Activated T-helper 1 cell treated with anti-CD3 and anti-CD28 coated beads, Interleukin-12 subunit alpha, Interleukin-12 subunit beta, Interleukin-2, Interleukin-4 antibody, amounts not matched to agents 30 ng/mL and 10 ng/mL and 1 ng/mL, durations not matched to agents 14 hours and 24 hours and 36 hours (primary cell): ENCODE measurements around the gene HUNK. TPM values are rescaled to one million over a fixed set of nuclear protein-coding genes. Genes with fewer than 3 reads are reported as not detected.
"Not testable (repeated sequence)": the region's sequence is repeated elsewhere in the genome, so short reads cannot be mapped to it uniquely, and the experiment has no call there.

ENCODE experiments used
- DNase-seq: peaks from one replicate; pipeline ENCODE4 v3.0.0; 2021; ENCODE audit warnings: low spot score
- H3K27ac Mint-ChIP-seq: one replicate; pipeline ENCODE4 v1.8.0; 2021; ENCODE audit warnings: mild to moderate bottlenecking, mixed read lengths
- H3K27me3 Mint-ChIP-seq: one replicate; pipeline ENCODE4 v1.8.0; 2022; ENCODE audit warnings: mild to moderate bottlenecking, moderate library complexity, mixed read lengths; ENCODE audit not compliant: insufficient read depth
- H3K36me3 Mint-ChIP-seq: one replicate; pipeline ENCODE4 v1.8.0; 2021; ENCODE audit warnings: low read depth, mixed read lengths
- H3K4me1 Mint-ChIP-seq: one replicate; pipeline ENCODE4 v1.8.0; 2021; ENCODE audit warnings: low read depth, mixed read lengths
- H3K4me3 Mint-ChIP-seq: one replicate; pipeline ENCODE4 v1.8.0; 2021; ENCODE audit warnings: mild to moderate bottlenecking, moderate library complexity, mixed read lengths
- H3K9me3 Mint-ChIP-seq: one replicate; pipeline ENCODE4 v1.8.0; 2021; ENCODE audit warnings: mixed read lengths
- intact Hi-C: fragments of 100-400 bp; cut with micrococcal nuclease; formaldehyde crosslinking; loops from one replicate; pipeline ENCODE4 v1.15.1; 2024
- total RNA-seq: library from RNA; stranded (reverse); gene quantifications from 2 replicates; pipeline ENCODE4 v1.2.3, GENCODE V29; 2022

HUNK gene
- total RNA-seq, 1 donor from 2014 or later: 0.29 TPM

DNA sequence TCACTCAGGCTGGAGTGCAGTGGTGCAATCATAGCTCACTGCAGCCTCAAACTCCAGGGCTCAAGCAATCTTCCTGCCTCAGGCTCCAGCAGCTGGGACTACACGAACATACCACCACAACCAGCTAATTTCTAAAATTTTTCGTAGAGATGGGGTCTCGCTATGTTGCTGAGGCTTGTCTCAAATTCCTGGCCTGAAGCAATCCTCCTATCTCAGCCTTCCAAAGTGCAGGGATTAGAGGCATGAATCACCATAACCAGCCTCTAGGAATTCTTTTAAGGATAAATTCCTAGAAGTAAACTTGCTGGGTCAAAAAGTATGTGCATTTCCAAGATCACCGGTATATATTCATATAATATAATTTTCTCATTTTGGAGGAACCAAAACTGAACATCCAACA is 17.6 kb upstream of the HUNK start:
- DNase-seq: no peak
- Mint-ChIP-seq H3K9me3 (no peaks in the 10 kb centered on the region), H3K4me1 (no peaks in the 10 kb centered on the region), H3K27ac (no peak overlapping the region), H3K36me3 (no peaks in the 10 kb centered on the region), H3K4me3 (no peak overlapping the region), H3K27me3 (peaks cover 6% of the 10 kb centered on the region)
- intact Hi-C loops: no loop called here

DNA sequence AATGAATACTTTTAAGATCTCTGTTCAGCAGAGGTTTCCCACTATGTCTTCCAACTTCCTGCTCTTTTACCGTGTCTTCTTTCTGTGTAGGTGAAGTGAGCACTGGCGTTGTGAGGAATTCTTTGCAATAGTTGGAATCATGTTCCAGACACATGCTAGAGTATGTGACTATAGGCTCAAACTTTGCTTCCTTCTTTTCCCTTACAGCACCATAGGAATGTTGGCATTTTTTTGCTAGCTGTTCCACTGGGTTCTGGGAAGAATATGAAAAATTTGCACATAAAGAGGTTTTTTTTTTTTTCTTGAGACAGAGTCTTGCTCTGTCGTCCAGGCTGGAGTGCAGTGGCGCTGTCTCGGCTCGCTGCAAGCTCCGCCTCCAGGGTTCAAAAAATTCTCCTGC is 15.7 kb upstream of the HUNK start:
- no peaks in the 10 kb centered on the region for H3K4me1 Mint-ChIP-seq
- H3K27me3 Mint-ChIP-seq: peaks cover 6% of the 10 kb centered on the region
- intact Hi-C loops: no loop called here

DNA sequence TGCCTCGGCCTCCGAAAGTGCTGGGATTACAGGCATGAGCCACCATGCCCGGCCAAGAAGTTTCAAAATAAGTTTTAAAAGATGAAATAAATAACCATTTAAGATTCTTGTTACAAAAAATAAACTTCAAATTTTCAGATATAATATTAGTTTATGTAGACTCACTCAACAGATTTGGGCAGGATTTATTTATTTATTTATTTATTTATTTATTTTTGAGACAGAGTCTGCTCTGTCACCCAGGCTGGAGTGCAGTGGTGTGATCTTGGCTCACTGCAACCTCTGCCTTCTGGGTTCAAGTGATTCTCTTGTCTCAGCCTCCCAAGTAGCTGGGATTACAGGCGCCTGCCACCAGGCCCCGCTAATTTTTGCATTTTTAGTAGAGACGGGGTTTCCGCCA is 15.2 kb upstream of the HUNK start:
- intact Hi-C loops, H3K4me3 Mint-ChIP-seq, H3K27me3 Mint-ChIP-seq, H3K4me1 Mint-ChIP-seq, H3K27ac Mint-ChIP-seq, DNase-seq, H3K36me3 Mint-ChIP-seq, H3K9me3 Mint-ChIP-seq: not testable (repeated sequence)

More for the DNA sequence above, 15.7 kb upstream of the HUNK start:
- H3K27ac Mint-ChIP-seq: no peak overlapping the region
- H3K9me3 Mint-ChIP-seq: no peaks in the 10 kb centered on the region
- no peak for DNase-seq
- H3K4me3 Mint-ChIP-seq: no peak overlapping the region
- H3K36me3 Mint-ChIP-seq: no peaks in the 10 kb centered on the region

DNA sequence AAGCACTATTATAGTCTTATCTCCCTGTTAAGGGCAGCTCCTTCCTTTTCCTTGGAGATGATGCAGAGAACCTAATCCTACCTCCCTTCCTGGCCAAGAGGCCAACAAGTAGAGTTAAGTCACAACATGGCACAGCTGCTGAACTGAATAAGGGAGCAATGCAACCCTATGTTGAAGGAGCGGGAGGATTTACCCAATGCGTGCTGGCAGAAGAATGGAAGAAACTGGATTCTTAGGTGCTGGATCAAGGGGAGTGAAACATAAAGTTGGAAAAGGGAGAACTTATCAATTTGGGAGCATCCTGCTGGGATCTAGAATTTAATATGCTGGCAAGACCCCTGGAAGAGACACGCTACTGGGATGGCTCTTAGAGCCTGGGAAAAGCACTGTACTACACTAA is 12.0 kb upstream of the HUNK start:
- no peak overlapping the region for H3K27ac Mint-ChIP-seq
- no peak for DNase-seq
- H3K9me3 Mint-ChIP-seq: no peaks in the 10 kb centered on the region
- H3K27me3 Mint-ChIP-seq: peaks cover 5% of the 10 kb centered on the region
- no peaks in the 10 kb centered on the region for H3K4me1 Mint-ChIP-seq
- intact Hi-C loops: no loop called here
- no peaks in the 10 kb centered on the region for H3K36me3 Mint-ChIP-seq
- H3K4me3 Mint-ChIP-seq: no peak overlapping the region

DNA sequence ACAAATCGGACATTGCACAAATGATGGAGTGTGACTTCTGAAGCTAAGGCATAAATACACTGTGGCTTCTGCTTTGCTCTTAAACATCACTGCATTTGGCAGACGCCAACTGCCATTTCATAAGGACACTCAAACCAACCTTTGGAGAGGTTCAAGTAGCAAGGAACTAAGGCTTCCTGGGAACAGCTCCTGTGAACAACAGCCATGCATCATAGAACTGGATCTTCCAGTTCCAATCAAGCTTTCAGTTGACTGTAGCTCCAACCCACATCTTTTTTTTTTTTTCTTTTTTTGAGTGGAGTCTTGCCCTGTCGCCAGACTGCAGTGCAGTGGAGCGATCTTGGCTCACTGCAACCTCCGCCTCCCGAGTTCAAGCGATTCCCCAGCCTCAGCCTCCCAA is 10.7 kb upstream of the HUNK start:
- no peak overlapping the region for H3K27ac Mint-ChIP-seq
- intact Hi-C loops: no loop called here
- H3K9me3 Mint-ChIP-seq: no peaks in the 10 kb centered on the region
- H3K4me3 Mint-ChIP-seq: no peak overlapping the region
- no peak for DNase-seq
- H3K36me3 Mint-ChIP-seq: no peaks in the 10 kb centered on the region
- no peaks in the 10 kb centered on the region for H3K4me1 Mint-ChIP-seq
- peaks cover 5% of the 10 kb centered on the region for H3K27me3 Mint-ChIP-seq

DNA sequence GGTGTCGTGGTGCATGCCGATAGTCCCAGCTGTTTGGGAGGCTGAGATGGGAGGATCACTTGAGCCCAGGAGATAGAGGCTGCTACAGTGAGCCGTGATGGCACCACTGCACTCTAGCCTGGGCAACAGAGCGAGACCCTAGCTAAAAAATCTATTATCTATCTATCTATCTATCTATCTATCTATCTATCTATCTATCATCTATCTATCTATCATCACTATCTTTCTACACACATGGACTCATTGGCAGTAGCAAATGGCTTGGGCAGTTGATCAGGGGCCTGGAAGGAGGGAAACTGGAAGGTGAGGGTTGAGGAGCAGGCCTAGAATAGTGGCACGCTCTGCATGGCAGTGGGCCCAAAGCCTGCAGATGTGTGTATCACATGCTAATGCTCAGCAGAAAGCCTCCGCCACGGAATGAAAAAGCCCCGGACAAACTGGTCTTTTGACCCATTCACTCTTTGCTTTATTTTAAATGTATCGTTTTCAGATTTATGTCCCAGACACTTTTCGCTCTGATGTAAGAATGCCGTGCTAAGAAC is 7.3 kb upstream of the HUNK start:
- peaks cover 13% of the 10 kb centered on the region for H3K27me3 Mint-ChIP-seq
- DNase-seq: no peak
- intact Hi-C loops: no loop called here
- H3K4me1 Mint-ChIP-seq: no peaks in the 10 kb centered on the region
- no peak overlapping the region for H3K4me3 Mint-ChIP-seq
- H3K9me3 Mint-ChIP-seq: no peaks in the 10 kb centered on the region
- no peak overlapping the region for H3K27ac Mint-ChIP-seq
- H3K36me3 Mint-ChIP-seq: no peaks in the 10 kb centered on the region

DNA sequence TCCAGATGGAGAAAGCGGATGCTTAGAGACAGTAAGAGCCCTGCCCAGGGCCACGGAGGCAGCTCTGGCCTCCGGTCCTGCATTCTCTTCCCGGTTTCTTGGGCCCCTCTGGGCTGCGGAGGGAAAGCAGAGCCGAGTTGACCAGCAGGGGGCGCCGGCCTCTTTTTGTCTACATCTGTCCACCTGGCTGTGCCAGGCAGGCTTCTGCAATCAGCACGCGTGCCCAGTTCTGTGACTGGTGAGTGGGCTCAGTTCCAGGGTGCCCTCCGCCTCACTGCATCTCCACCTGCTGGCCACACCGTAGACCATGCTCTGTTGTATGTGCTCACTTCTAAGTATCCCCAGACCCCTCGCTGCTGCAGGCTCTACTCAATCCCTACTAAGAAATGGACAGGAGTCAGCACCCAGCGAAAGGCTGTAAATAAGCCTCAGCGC is 6.7 kb upstream of the HUNK start:
- DNase-seq: peak; percentile 37
- no peak overlapping the region for H3K4me3 Mint-ChIP-seq
- no peaks in the 10 kb centered on the region for H3K36me3 Mint-ChIP-seq
- peaks cover 19% of the 10 kb centered on the region for H3K27me3 Mint-ChIP-seq
- H3K4me1 Mint-ChIP-seq: no peaks in the 10 kb centered on the region
- no peaks in the 10 kb centered on the region for H3K9me3 Mint-ChIP-seq
- intact Hi-C loops: loop anchor here (1.0 kb wide), 1 partner anchor 392 kb away; no protein-coding TSS in a partner anchor
- H3K27ac Mint-ChIP-seq: no peak overlapping the region

DNA sequence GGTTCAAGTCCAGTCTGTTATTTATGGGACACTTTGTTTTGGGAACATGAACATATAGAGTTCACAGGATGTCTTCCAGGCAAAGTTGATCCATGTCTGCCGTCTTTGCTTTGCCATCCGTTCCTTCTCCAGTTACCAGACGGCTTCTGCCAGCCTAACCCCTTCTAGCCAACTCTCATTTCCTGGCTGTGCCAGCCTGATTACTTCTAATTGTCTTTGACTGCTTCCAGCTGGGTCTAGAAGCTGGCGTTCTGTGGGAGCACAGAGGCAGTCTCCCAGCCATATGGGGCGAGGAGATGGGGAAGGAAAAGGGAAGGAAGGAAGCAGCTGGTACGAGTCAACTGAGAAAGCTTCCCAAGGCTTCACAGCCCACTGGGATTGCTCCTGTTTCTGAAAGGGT is 3.1 kb upstream of the HUNK start:
- H3K27me3 Mint-ChIP-seq: peaks cover 37% of the 10 kb centered on the region
- H3K4me1 Mint-ChIP-seq: peaks cover 6% of the 10 kb centered on the region
- peaks cover 2% of the 10 kb centered on the region for H3K36me3 Mint-ChIP-seq
- H3K27ac Mint-ChIP-seq: no peak overlapping the region
- H3K9me3 Mint-ChIP-seq: no peaks in the 10 kb centered on the region
- intact Hi-C loops: no loop called here
- DNase-seq: no peak
- H3K4me3 Mint-ChIP-seq: no peak overlapping the region

DNA sequence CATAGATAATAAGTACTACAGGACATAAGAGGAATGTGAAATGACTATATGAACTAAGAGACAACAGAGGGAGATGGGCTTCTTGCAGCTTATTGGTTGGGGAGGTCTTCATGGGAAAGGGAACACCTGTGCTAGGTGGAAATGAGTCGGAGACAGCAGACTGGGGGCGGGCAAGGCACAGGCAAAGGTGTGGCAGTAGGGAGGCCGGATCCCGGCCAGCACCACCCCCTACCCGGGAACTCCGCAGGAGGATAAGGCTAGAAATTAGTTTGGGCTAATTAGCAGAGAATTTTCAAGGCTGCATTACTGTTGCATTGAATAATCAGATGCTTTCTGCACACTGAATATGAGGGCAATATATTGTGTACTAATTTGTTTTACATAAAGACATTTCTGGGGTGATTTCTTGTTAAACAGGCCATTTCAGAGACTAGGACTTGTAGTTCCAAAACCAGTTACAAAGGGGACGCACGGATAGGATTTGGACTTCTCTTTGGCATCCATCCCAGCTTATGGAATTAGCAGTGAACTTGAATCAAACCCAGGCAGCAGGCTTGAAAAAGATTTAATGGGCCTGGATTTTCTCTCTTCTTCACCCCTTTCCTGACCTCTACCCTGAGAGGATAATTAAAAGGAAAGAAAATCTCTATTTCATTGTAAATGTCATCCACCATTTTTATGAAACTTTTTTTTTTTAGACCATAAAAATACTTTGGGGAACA is 2.2 kb upstream of the HUNK start:
- DNase-seq: no peak
- intact Hi-C loops: no loop called here
- Mint-ChIP-seq H3K27me3 (peaks cover 44% of the 10 kb centered on the region), H3K27ac (no peak overlapping the region), H3K36me3 (peaks cover 2% of the 10 kb centered on the region), H3K4me3 (no peak overlapping the region), H3K9me3 (no peaks in the 10 kb centered on the region), H3K4me1 (peaks cover 6% of the 10 kb centered on the region)

DNA sequence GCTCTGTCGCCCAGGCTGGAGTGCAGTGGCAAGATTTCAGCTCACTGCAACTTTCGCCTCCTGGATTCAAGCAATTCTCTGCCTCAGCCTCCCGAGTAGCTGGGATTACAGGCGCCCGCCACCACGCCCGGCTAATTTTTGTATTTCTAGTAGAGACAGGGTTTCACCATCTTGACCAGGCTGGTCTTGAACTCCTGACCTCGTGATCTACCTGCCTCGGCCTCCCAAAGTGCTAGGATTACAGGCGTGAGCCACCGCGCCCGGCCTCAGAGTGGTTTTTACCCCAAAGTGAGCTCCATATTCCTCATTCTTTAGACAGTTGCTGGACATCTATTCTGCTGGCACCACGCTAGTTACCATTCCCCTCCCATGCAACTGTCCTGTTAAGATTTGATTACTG is 1.4 kb upstream of the HUNK start:
- H3K4me3 Mint-ChIP-seq, H3K9me3 Mint-ChIP-seq, H3K36me3 Mint-ChIP-seq, H3K27ac Mint-ChIP-seq, intact Hi-C loops, DNase-seq, H3K4me1 Mint-ChIP-seq: not testable (repeated sequence)
- H3K27me3 Mint-ChIP-seq: peaks cover 45% of the 10 kb centered on the region

DNA sequence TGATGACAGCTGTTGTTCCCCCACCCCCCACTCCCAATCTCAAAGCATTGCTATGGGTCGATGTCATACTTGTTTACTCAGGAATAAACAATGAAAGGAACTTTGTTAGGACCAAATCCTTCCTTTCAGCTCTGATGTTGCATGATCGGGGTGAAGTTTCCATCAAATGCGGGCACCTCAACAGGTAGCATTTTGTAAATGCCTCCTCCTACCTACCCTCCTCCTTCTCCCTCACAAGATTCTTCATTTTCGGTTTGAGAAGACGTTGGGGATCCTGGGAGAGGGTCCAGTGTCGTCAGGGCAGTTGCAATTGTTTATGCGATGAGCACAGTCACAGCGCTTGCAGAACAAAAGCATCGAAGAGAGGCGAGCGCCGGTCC is 758 bp upstream of the HUNK start:
- intact Hi-C loops: no loop called here
- H3K4me1 Mint-ChIP-seq: peaks cover 6% of the 10 kb centered on the region
- H3K27ac Mint-ChIP-seq: no peak overlapping the region

DNA sequence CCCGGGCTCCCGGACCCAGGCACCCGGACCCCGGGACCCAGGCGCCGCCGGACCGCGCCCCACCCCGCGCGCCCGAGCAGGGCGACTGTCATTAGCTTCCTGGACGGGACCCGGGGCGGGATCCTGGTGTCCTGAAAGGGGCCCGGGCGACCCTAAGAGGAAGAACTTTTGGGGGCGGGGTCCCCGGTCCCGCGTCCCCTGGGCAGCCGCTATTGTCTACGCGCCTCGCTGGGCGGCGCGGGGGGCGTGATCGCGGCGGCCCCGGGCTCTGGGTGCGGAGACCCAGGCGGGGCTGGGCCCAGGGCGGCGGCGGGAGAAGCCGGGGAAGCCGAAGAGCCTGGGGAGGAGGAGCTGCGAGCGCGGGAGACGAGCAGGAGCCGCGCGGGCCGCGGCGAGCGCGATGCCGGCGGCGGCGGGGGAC is 465 bp downstream of the HUNK start:
- intact Hi-C loops: no loop called here
- H3K27ac Mint-ChIP-seq: no peak overlapping the region

More for the DNA sequence above, 758 bp upstream of the HUNK start:
- H3K36me3 Mint-ChIP-seq: peaks cover 2% of the 10 kb centered on the region
- H3K27me3 Mint-ChIP-seq: peaks cover 45% of the 10 kb centered on the region
- no peaks in the 10 kb centered on the region for H3K9me3 Mint-ChIP-seq
- DNase-seq: no peak
- peak overlapping the region; percentile 77 for H3K4me3 Mint-ChIP-seq

DNA sequence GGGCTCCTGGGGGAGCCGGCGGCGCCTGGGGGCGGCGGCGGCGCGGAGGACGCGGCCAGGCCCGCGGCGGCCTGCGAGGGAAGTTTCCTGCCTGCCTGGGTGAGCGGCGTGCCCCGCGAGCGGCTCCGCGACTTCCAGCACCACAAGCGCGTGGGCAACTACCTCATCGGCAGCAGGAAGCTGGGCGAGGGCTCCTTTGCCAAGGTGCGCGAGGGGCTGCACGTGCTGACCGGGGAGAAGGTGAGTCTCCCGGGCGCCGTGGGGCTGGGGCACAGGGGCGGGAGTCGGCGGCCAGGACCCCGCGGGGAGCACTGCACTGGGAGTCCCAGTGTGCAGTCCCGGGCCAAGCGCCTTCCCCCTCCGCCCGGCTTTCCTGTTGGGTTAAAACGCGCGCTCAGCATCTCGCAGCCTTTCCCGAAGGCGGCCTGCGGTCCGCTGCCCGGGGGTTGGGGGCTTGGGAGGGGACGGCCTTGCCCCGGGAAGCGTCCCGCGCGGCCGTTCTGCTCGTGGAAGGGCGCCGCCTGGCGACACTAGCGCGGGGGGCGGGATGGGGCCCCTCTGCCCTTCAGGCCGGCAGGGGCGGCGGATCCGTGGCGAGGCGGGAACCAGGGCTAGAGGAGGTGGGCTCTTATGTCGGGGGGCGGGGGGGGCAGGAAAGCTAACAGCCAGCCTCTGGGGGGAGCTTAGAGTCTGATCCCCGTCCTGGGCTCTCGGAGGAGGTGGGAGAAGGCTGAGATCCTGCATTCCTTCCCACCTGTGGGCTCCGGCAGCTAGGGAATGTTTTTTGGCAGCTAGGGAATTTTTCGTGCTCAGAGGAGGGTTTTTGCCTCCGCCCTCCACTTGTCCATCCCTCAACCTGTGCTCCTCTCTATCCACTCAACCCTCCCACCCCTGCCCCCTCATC is 1.1 kb downstream of the HUNK start:
- no peak for DNase-seq
- no peak overlapping the region for H3K4me3 Mint-ChIP-seq
- H3K36me3 Mint-ChIP-seq: peaks cover 2% of the 10 kb centered on the region
- H3K27ac Mint-ChIP-seq: no peak overlapping the region
- H3K9me3 Mint-ChIP-seq: no peaks in the 10 kb centered on the region
- H3K27me3 Mint-ChIP-seq: peaks cover 50% of the 10 kb centered on the region
- H3K4me1 Mint-ChIP-seq: peaks cover 6% of the 10 kb centered on the region
- intact Hi-C loops: no loop called here

More for the DNA sequence above, 465 bp downstream of the HUNK start:
- Mint-ChIP-seq H3K27me3 (peaks cover 51% of the 10 kb centered on the region), H3K9me3 (no peaks in the 10 kb centered on the region), H3K4me3 (no peak overlapping the region), H3K4me1 (peaks cover 6% of the 10 kb centered on the region), H3K36me3 (peaks cover 2% of the 10 kb centered on the region)
- no peak for DNase-seq
